Right lobe of liver (tissue), 6 donors: ENCODE measurements around the gene SLC7A14. TPM values are rescaled to one million over a fixed set of nuclear protein-coding genes. Genes with fewer than 3 reads are reported as not detected.

Source experiments
- ATAC-seq, 4 donors: fragments of 200-7000 bp; cut with Tn5 transposase; one replicate each; pipeline ENCODE4 v1.9.1; 2020; ENCODE audit warnings: mild to moderate bottlenecking in 4 of 4, moderate library complexity in 4 of 4
- DNase-seq, 3 donors: peaks; one replicate each; pipeline ENCODE4 v3.0.0-alpha.2; 2020
- H3K27ac ChIP-seq, 3 donors: fragments of 200-600 bp; one replicate each; pipeline ENCODE4 v1.8.0; 2022
- H3K27me3 ChIP-seq, 2 donors: fragments of 200-600 bp; one replicate each; pipeline ENCODE4 v1.8.0; 2022
- H3K36me3 ChIP-seq, 4 donors: fragments of 200-600 bp; sonication (generic) in 1 of 4; one replicate each; pipeline versions ENCODE4 v1.5.1 to v1.8.0; 2017 to 2022; ENCODE audit warnings: control low read depth in 1 of 4
- H3K4me1 ChIP-seq, 4 donors: fragments of 200-600 bp; sonication (generic) in 1 of 4; one replicate each; pipeline versions ENCODE4 v1.5.1 to v1.8.0; 2017 to 2022; ENCODE audit warnings: control low read depth in 1 of 4
- H3K4me3 ChIP-seq, 3 donors: fragments of 200-600 bp; one replicate each; pipeline ENCODE4 v1.8.0; 2022
- H3K9me3 ChIP-seq, 4 donors: fragments of 200-600 bp; sonication (generic) in 1 of 4; one replicate each; pipeline versions ENCODE4 v1.5.1 to v1.8.0; 2017 to 2022; ENCODE audit warnings: control low read depth in 1 of 4
- CTCF ChIP-seq, 4 donors: fragments of 200-600 bp in 3 of 4; fragments of 450-650 bp in 1 of 4; IDR thresholded peaks; one replicate each; pipeline versions ENCODE4 v1.5.1 to v1.8.0; 2016 to 2022; ENCODE audit warnings: antibody characterized with exemption in 4 of 4, mild to moderate bottlenecking in 2 of 4
- POLR2A ChIP-seq: fragments of 450-650 bp; IDR thresholded peaks from one replicate; pipeline ENCODE4 v1.6.1; 2017; ENCODE audit warnings: antibody characterized with exemption, mild to moderate bottlenecking
- WGBS: methylation state at CpG from one replicate; pipeline ENCODE4 v1.1.6; 2018; ENCODE audit warnings: low coverage, low lambda C conversion rate; ENCODE audit not compliant: insufficient coverage; ENCODE audit errors: missing lambda C conversion rate; 5-methylcytosine and 5-hydroxymethylcytosine counted together
- intact Hi-C, 2 donors: fragments of 100-400 bp; cut with DNase I; formaldehyde crosslinking; loops; one replicate each; pipeline versions ENCODE4 v1.11.2 to v1.14.1; 2022
- total RNA-seq, 6 experiments: library from RNA; depleted of rRNA in 2 of 6; stranded (reverse); fragments of >200 nt in 2 of 6; fragmentation: NEBNext Ultra II Directional in 3 of 6; extraction: Animal tissue kit (Norgen Biotek cat#: 25700) in 3 of 6; gene quantifications; one replicate each; pipeline versions ENCODE4 v1.1.0 to v1.2.4, GENCODE V29; 2016 to 2023
- donor health status: DM: no; HTN: yes; CAD: no.
- donor health status: DM: no; HTN: no; CAD: no.
- donor health status: DM: no; HTN: no; CAD: no.
- donor health status: DM: no; HTN: yes; CAD: no.
- donor health status: DM: no; HTN: yes; CAD: no.

SLC7A14 gene
- total RNA-seq, 6 experiments from 2014 or later, result 0.05 to 0.11 TPM; not detected in 4

- intact Hi-C loops, result no loop called here
- no peaks in the 10 kb centered on the region for H3K27me3 ChIP-seq
- TF ChIP-seq POLR2A (no peak), CTCF (IDR thresholded peaks at IDR 0.05) (no peak)
- WGBS, result 54% methylated on average over 9 of the region's 9 CpGs
- no peaks in the 10 kb centered on the region for H3K9me3 ChIP-seq
- no peak for ATAC-seq
- H3K36me3 ChIP-seq, result no peaks in the 10 kb centered on the region
- H3K27ac ChIP-seq, result no peak overlapping the region
- DNase-seq, result no peak
- H3K4me1 ChIP-seq, result peaks cover 0 to 6% (median 2%) of the 10 kb centered on the region in 4 donors
- no peak overlapping the region for H3K4me3 ChIP-seq
Observed at GRCh38 chr3:170470063-170471016, 115.5 kb downstream of the SLC7A14 start.

GRCh38 chr3:170469151-170470062 lies 116.5 kb downstream of the SLC7A14 start:
- intact Hi-C loops, result no loop called here
- TF ChIP-seq CTCF (IDR thresholded peaks at IDR 0.05) (no peak), POLR2A (no peak)

GRCh38 chr3:170467571-170468147 lies 118.2 kb downstream of the SLC7A14 start:
- no peaks in the 10 kb centered on the region for H3K9me3 ChIP-seq
- ATAC-seq (no peak), DNase-seq (no peak)
- no peak overlapping the region for H3K4me3 ChIP-seq
- 74% methylated on average over 4 of the region's 7 CpGs for WGBS
- H3K4me1 ChIP-seq, result peaks cover 0 to 6% (median 2%) of the 10 kb centered on the region in 4 donors
- H3K36me3 ChIP-seq, result no peaks in the 10 kb centered on the region
- TF ChIP-seq POLR2A (no peak), CTCF (IDR thresholded peaks at IDR 0.05) (no peak)
- H3K27me3 ChIP-seq, result no peaks in the 10 kb centered on the region
- H3K27ac ChIP-seq, result no peak overlapping the region
- intact Hi-C loops, result no loop called here

More at GRCh38 chr3:170469151-170470062, 116.5 kb downstream of the SLC7A14 start:
- Histone ChIP-seq H3K4me3 (no peak overlapping the region), H3K27ac (no peak overlapping the region), H3K27me3 (no peaks in the 10 kb centered on the region), H3K36me3 (no peaks in the 10 kb centered on the region), H3K9me3 (no peaks in the 10 kb centered on the region), H3K4me1 (peaks cover 0 to 6% (median 2%) of the 10 kb centered on the region in 4 donors)
- DNase-seq (no peak), ATAC-seq (peak in 2 of 4 donors; percentile 29 to 81)
- WGBS, result 36% methylated on average over 4 of the region's 5 CpGs

- 90% methylated on average over 9 of the region's 14 CpGs for WGBS
- no peak for TF ChIP-seq POLR2A
- ATAC-seq (no peak), DNase-seq (no peak)
- Histone ChIP-seq H3K36me3 (no peaks in the 10 kb centered on the region), H3K9me3 (no peaks in the 10 kb centered on the region), H3K4me3 (no peak overlapping the region), H3K27ac (no peak overlapping the region), H3K4me1 (peaks cover 0 to 6% (median 2%) of the 10 kb centered on the region in 4 donors), H3K27me3 (no peaks in the 10 kb centered on the region)
- intact Hi-C loops, result no loop called here
Observed at GRCh38 chr3:170467007-170467406, 118.9 kb downstream of the SLC7A14 start.
